SIG-M5 treated with dmso at 0.1 percent for 504 hours (cell line): ENCODE data around the gene DSCAM.
"Not testable (repeated sequence)": the region's sequence is repeated elsewhere in the genome, so short reads cannot be mapped to it uniquely, and the experiment has no call there.

ENCODE experiments used
- DNase-seq: peaks from one replicate; lab custom pipeline; 2025; ENCODE audit not compliant: unreplicated experiment; lab: John Stamatoyannopoulos, UW

Gene DSCAM

DNA sequence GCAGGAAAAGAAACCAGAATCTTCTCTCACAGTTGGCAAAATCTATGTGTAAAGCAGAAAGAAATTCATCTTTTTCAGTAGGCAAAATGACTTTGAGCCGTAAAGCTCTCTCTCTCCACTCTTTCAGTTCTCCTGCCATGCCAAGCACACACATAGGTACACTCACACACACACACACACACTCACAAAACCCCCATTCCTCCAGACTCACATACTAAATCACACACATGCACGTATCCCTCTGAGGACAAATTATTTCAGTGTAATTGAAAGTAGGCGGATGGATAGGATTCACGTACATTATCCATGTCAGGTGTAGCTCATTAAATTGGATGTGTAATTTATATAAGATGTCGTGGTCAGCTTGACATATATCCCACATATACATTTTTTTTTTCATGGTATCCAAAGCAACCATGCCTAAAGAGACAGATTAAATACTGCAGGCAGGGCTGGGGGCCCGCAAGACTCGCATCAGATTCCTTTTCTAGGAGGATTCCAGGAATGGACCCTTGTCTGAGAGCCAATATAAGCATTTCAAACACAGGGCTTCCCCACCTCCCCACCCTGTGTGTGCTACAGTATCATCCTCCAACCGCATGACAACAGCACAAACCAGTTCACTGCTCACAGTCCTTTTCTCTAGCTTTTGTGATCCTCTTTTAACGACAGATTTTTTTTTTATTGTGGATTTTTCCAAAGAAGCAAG, 658.9 kb downstream of the DSCAM start:
- DNase-seq, result no peak

DNA sequence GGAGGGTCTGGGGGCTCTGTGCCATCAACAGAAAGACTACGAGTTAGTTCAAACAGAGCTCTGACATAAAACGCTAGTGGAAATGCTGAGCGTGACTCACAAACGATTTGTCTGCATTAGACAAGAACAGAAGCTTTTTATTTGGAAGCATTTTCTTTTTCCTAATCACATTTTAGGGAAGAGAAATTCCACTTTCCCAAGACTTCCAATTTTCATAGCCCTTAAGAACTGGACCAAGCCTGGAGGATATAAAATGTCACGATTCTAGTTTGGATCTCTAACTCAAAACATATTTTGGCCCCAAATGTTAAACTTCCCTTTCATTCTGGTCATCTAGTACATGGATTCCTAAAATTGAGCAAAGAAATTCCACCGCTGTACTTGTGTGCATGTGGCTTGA, 659.7 kb downstream of the DSCAM start:
- DNase-seq, result no peak

DNA sequence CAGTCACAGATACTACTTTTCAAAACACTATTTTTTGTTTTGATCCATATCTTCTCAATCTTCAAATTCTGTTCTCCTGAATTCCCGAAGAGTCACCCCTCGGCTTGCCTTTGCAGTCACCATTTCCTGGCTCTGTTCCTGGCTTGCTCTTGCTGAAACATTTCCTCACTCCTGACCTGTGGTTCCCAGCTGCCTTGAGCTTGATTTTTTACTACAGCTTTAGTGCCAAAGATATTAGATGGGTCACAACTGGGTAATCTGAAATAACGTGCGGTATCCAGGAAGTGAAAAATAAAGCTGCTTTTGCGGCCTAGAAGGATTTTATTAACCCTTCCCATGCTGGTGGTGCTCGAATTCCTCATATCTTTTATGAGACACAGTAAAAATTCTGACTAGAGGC, 660.9 kb downstream of the DSCAM start:
- no peak for DNase-seq

DNA sequence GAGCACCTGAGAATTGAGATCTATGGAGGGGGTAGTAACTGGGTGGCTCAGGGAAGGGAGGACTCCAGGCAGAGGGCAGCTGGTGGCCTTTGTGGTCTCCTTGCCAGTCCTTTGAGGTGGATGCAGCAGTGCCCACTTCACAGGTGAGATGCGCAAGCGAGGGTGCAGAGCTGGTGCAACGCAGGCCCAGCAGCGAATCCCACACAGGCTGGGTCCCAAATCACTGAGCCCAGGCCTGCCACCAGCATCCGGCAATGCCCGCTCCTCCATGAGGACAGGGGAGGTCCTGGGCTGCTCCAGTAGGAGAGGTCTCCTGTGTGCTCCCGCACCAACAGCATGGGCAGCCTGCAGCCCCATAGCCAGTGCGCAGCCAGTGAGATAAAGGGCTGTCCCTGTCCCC, 661.8 kb downstream of the DSCAM start:
- no peak for DNase-seq

DNA sequence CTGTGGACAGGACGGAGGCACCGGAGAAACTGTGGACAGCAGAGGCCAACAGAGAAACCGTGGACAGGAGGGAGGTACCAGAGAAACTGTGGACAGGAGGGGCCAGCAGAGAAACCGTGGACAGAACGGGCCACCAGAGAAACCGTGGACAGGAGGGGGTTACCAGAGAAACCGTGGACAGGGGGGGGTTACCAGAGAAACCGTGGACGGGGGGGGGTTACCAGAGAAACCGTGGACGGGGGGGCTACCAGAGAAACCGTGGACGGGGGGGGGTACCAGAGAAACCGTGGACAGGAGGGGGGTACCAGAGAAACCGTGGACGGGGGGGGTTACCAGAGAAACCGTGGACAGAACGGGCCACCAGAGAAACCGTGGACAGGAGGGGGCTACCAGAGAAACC, 664.5 kb downstream of the DSCAM start:
- DNase-seq, result not testable (repeated sequence)

DNA sequence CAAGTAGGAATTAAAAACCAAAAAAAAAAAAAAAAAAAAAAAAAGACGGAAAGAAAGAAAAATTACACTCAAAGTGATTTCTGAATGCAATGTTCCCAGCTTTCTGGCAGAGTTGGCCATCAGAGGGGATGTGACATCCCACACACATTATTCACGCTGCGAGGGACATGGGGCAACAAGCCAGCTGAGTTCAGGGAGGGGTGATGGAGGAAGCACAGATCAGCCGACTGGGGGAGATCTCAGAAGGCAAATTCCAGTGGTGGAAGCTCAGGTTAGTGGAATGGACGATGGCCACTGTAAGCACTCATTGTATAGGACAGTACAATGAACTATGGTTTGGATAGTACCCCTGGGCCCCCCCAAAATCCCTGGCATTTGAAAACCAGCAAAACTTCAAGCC, 667.8 kb downstream of the DSCAM start:
- DNase-seq, result no peak

DNA sequence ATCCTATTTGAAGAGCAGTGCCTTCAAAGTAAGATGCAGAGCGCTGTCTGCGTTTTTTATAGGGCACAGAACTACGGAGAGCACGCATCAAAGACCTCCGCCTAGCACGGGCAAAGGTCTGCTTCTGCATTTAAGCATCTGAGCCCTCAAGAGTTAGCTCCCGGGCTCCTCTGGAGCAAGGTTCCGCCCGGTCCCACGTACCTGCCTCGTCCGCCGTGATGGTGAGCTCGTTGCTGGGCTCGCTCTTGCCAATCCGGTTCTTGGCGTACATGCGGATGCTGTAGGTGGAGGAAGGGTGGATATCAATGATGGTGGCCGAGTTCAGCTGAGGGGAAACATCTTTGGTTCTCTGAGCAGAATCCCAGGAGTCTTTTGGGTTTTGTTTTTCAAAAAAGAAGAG, 668.2 kb downstream of the DSCAM start:
- no peak for DNase-seq

DNA sequence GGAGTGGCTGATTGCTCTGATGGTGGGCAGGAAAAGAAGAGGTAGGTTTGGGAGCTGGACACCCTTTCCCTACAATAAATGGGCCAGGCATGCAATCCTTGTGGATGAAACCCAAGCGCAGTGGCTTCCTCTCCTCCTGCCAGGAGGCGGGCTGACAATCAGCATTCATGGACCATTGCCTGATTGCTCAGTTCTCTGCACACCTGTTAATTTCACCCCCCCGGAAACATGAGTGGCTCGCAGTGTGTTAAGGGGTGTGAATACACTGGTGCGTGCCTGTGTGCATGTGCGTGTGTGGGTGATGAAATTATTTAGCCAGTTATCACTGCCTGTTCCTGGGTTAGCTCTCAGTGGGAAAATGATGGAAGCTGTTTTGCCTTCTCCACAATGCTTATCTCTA, 669.0 kb downstream of the DSCAM start:
- no peak for DNase-seq

DNA sequence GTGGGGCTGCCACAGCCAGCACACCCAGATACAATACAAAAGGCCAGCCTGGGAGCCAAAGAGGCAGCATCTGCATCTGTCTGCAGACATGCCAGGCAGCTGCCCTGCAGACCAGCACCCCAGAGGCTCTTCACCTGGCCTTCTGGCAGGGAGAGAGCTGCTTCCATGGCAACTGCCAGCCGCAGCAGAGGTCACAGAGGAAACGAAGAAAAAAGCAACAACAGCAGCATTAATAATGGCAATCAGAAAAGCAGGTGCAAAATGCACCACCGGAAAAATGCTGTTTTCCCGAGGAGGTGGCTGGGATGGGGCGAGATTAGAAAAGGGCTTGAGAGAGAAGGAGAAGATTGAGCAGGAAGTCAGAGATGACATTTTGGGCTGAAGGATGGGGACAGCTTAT, 670.2 kb downstream of the DSCAM start:
- DNase-seq, result no peak

DNA sequence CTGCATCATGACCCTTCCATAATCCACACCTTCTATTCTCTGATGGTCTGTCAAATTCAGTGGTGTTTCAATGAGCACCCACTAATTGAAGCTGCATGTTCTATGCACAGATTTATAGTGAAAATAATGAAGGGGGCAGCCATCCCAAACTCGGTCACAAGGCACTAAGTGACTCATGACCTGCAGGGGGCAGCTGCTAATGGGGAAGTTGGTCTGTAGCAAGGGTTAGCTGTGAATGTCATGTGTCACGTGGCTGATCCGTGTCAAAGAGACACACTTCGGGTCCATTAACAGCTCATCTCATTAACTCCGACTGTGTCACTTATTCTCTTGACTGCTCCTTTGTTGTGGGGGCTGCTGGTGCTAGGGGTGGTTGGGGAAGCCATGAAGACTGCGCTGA, 673.1 kb downstream of the DSCAM start:
- DNase-seq, result no peak

DNA sequence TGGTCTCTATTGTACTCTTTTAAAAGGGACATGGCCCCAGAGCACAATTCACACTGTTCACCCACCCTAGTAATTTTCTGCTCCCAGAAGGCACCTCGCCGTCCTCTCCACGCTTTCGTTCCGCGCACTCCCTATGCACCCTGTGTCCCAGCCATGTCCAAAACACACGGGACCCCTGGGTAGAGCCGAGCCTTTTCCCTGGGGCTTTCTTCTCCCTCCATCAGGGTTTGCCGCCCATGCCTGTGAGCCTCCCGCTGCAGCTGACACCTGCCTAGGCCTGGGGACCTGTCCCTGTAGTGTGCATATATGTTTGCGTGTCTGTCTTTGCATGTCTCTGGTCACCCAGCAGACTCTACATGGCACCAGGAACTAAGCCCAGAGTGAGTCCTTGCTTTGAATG, 677.0 kb downstream of the DSCAM start:
- no peak for DNase-seq

DNA sequence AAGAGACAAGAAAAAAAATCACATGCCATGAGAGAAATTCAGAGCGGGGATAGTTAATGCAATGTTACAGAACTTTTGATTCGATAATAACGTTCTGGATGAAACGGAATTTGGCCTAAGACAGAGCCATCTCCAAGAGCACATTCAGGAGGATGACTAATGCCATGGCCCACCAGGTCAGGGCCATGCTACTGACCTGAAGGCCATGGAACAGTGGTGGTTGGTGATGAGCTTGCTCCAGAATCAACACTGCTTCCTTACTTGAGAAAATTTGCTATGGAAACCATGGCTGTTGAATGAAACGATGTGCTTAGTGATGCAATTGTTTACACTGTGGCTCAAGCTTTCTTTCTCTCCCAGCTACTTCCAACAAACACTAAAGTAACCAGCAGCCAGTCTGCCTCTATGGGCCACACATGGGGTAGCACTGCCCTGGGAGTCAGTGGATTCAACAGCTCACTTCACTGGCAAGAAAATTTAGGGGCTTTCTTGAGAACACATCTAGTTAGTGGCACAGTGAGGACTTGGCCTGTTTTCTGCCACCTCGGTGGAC, 680.6 kb downstream of the DSCAM start:
- DNase-seq, result peak; percentile 54

DNA sequence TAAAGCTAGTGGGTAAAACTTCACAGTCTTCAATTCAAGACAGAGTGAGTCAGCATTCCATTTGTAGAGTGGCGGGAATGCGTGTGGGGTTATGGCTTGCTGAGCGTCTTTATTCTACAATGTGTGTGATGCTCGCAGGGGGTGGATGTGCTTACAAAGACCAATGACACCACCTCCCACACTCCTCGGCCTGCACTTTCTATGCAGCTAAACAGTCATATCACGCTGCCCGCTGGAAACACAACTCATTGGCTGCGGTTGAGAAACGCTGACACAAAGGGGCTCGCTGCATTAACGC, 681.2 kb downstream of the DSCAM start:
- no peak for DNase-seq

DNA sequence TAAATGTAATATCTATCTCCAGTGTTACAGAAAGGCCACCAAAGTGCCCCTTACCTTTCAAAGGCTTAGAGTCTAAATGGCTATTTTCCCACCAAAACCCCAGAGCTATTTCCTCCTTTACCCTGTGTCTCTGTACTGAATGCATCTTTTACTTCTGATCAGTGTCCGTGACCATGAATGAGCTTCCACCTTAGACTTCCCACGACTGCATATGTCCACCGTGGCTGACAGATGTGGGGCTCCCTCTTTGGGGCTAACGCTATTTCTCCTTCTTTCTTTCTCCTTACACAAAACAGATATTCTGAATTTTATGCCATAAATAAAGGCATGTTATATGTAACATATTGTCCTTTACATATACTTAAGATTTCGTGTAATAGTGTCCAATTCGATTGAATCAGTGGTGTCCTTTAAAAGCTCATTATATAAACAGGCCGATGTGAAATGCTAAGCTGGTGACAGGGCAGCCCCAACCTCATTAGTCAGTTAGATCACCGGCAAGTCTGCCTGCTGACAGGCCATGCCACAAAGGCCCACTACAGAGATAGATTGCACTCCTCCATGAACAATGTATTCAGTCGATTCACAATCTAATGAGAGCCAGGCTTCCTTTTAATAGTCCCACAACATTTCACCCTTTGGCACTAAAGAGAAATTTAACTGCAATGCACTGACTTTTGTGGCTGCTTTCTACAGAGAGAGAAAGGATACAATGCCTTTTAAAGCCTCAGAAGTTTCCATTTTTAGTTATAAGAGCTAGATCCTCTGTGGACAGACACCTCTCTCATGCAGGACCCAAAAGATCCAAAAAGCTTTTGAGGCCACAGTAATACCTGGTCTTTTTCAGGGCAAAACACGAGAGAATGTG, 681.8 kb downstream of the DSCAM start:
- DNase-seq, result no peak

DNA sequence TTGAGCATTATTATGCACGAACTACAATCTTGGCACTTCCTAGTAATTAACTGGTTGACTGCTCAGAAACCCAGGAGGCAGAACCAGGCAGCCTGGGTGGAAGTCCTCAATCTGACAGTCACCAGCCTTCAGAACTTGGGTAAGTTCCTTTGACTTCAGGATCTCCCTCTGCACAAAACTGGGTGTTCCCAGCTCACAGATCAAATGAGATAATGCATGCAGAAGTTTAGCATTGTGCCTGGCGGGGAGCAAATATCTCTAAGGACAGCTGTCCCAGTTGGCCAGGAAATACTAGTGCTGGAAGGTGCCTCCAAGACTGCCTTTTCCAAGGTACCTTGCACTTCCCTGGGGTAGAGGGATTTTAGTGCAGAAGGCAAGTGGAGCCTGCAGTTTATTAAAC, 684.9 kb downstream of the DSCAM start:
- DNase-seq, result no peak

DNA sequence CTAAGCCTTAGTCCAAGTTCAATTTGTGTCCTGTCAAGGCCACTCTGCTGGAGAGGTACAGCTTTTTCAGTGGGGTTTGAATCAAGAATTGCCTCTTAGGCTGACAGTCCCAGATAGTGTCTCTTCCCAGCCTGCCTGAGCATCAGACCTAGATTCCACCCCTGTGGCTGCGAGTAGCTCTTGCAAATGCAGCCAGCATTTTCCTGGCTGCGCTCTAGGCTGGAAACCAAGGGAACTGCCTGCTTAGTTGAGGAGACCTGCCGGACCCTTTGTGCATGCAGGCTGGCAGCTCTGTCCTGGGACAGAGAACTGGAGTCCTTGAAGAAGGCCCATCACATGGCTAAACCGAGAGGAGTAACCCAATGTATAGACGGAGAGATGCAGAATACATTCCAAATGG, 686.0 kb downstream of the DSCAM start:
- DNase-seq, result no peak

DNA sequence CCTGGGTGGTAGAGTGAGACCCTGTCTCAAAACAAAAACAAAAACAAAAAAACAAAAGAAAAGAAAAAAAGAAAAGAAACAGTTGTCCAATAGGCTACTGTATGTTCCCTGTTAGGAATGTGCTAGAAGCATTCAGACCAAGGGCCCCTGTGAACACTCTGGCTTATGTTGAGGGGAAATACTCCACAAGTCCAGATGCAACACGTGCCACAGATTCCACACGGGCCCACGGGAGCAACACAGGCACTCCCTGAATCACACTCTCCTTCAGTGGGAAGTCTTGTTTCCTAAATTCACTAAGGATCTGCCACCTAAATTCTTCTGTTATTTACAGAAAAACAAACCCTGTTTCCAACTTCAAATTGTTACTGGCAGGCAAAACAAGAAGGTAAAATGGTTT, 688.6 kb downstream of the DSCAM start:
- DNase-seq, result no peak

DNA sequence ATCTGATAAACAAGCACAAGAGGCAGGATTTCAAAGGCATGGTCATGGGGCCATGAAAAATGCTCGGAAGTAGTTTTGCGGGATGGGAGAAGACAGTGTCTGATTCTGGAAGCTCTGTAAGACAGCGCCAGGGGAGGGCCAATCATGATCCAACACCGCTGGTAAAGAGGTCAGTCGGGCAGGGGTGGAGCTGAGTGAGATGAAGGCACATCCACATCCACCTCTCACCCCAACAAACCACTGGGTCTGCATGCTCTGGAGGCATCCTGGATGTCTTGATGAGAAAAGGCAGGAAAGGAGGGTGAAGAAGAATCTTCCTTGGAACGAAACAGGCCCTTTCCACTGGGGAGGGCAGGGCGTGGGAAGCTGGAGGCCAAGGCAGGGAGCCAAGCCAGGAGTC, 691.4 kb downstream of the DSCAM start:
- DNase-seq, result no peak

DNA sequence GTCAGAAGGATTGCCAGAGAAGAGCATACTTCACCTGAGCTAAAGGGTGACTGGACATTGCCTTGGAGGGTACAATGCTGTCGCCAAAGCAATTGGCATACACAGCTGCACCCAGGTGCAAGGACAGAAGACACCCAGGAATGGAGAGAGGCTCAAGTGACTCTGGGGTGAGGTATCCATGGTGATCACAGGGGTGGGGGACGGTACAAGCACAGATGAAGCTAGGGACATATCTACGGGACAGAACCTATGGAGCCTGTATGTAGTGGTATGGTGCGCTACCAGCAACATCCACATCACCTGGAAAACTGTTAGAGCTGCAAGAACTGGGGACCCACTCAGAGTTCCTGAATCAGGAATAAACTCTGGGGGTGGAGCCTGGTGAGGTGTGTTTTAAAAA, 693.6 kb downstream of the DSCAM start:
- no peak for DNase-seq

DNA sequence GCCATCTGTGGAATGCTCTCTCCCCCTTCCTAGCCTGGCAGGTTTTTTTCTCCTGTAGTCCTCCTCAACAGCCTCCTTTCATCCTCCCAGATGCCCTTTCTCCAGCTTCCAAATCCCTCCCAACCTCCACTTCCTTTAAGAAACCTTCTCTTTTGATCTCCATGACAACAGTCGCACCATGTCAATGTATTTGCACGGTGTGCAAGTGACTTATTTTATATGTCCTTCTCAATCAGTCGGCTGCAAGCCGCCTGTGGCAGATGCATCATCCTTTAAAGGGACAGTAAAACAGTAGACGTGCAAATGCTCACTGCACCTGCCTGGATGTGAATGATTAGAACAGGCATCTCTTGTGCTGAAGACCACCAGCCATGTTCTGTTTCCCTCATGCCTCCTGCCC, 694.5 kb downstream of the DSCAM start:
- no peak for DNase-seq

DNA sequence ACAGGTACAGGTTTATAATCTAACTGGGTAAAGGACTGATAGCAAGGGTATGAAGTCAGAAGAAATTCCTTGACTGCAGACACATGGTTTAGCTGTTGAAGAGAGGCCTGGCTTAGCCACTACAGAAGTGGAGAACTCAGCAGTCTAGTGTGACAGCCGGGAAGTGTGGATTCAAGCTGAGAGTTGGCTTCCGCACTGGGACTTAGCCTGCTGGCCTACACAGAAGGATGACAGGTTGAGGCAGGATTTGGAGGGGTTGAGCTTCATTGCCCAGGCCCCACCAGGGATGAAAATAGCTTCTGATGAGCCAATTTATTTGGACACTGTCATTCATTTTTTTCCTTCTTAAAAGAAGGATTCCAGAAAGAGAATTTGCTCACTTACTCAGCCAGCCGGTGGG, 695.3 kb downstream of the DSCAM start:
- no peak for DNase-seq

DNA sequence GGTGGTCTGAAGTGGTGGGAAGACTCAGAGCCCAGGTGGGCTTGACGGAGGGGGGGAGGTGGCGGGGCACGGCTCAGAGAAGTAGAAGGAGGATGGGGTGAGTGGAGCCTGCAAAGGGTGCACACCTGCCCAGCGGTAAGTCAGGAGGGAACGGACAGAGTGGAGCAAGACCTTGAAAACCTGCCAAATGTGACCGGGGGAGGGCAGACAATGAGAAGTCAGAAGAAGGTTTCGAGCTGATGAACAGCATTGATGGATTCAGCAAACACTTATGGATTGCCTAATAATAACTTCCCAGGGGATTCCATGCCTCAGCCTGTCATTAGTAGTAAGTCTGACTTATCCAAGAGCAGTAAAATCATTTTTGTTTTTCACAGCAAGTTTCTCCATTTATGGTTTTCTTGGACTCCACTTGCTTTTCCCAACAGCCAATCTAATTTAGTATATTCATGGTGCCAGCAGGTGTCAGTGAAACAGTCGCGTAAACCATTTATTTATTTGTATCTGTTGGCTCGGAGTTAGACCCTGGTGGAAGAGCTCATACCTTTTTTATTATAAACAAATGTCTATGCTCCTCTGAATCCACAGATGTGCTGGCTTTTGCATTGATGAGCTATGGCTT, 700.6 kb downstream of the DSCAM start:
- DNase-seq, result peak; percentile 5
